ENCODE measurements around the gene PNMA1. TPM values are rescaled to one million over a fixed set of nuclear protein-coding genes. Genes with fewer than 3 reads are reported as not detected.
A peak's percentile ranks its signal among the peaks of the same experiment; 100 is the strongest.

Gene PNMA1
- total and polyA plus RNA-seq, 9 of the 15 experiments (the other 6 are each of a cell fraction or from before 2014, with no cell fraction given): 1.7 to 26.4 (median 8.7) TPM

- TF ChIP-seq AFF4 (CRISPR knock-in tag; IDR thresholded peaks at IDR 0.05) (0 out of 2 replicates have a peak, but pooled peaks have one; percentile 77), BRD4 (IDR thresholded peaks at IDR 0.05) (no peak), RFX7 (CRISPR knock-in tag; IDR thresholded peaks at IDR 0.05) (no peak), ZNF124 (CRISPR knock-in tag; IDR thresholded peaks at IDR 0.05) (no peak), NCOA4 (IDR thresholded peaks at IDR 0.05; ENCODE audit: partially characterized antibody) (no peak), IFI16 (CRISPR knock-in tag; IDR thresholded peaks at IDR 0.05) (no peak), ETV6 (IDR thresholded peaks at IDR 0.05; ENCODE audit: borderline replicate concordance in 1 of 2, low read depth in 2 of 2, low read length in 1 of 2) (no peak; a peak in 1 of 4 replicates), ETV6 (CRISPR knock-in tag; IDR thresholded peaks at IDR 0.05; ENCODE audit: borderline replicate concordance) (no peak), CAMTA2 (CRISPR knock-in tag; conservative IDR thresholded peaks at IDR 0.05) (no peak), CREB5 (CRISPR knock-in tag; IDR thresholded peaks at IDR 0.05) (no peak), KAT7 (CRISPR knock-in tag; IDR thresholded peaks at IDR 0.05; ENCODE audit: borderline replicate concordance) (no peak), TAF9B (IDR thresholded peaks at IDR 0.05; ENCODE audit: partially characterized antibody) (peak; percentile 56), FOXM1 (IDR thresholded peaks at IDR 0.05; ENCODE audit: low read depth) (no peak), FOXM1 (CRISPR knock-in tag; IDR thresholded peaks at IDR 0.05; ENCODE audit: low read depth) (no peak; the same call in 1 of the 2 replicates), TARDBP (IDR thresholded peaks at IDR 0.05) (no peak), PHF20 (IDR thresholded peaks at IDR 0.05; ENCODE audit: partially characterized antibody) (no peak), MTF1 (CRISPR knock-in tag; IDR thresholded peaks at IDR 0.05; ENCODE audit: borderline replicate concordance) (no peak), ZNF518B (CRISPR knock-in tag; IDR thresholded peaks at IDR 0.05) (no peak)
- TF ChIP-seq, protein P1, sequence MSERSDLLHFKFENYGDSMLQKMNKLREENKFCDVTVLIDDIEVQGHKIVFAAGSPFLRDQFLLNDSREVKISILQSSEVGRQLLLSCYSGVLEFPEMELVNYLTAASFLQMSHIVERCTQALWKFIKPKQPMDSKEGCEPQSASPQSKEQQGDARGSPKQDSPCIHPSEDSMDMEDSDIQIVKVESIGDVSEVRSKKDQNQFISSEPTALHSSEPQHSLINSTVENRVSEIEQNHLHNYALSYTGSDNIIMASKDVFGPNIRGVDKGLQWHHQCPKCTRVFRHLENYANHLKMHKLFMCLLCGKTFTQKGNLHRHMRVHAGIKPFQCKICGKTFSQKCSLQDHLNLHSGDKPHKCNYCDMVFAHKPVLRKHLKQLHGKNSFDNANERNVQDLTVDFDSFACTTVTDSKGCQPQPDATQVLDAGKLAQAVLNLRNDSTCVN (CRISPR knock-in tag; IDR thresholded peaks at IDR 0.05): no peak
Observed at GRCh38 chr14:73759714-73760597, 45.8 kb upstream of the PNMA1 start (continued).
